Skeletal muscle satellite cell (primary cell): ENCODE data around the gene KRT3. TPM values are rescaled to one million over a fixed set of nuclear protein-coding genes. Genes with fewer than 3 reads are reported as not detected.

Experiments used
- H3K27me3 ChIP-seq: 2 replicates; pipeline ENCODE4 v1.7.0; 2013; ENCODE audit warnings: low read length; ENCODE audit not compliant: control insufficient read depth, insufficient read depth
- H3K36me3 ChIP-seq: 2 replicates; pipeline ENCODE4 v1.7.0; 2013; ENCODE audit warnings: mild to moderate bottlenecking, control low read depth, low read length; ENCODE audit not compliant: insufficient read depth
- H3K4me1 ChIP-seq: 2 replicates; pipeline ENCODE4 v1.7.0; 2013; ENCODE audit warnings: low read length; ENCODE audit not compliant: control insufficient read depth, insufficient read depth
- H3K4me2 ChIP-seq: 2 replicates; pipeline ENCODE4 v1.7.0; 2013; ENCODE audit warnings: mild to moderate bottlenecking, low read length
- H3K4me3 ChIP-seq: 2 replicates; pipeline ENCODE4 v1.7.0; 2013; ENCODE audit warnings: low read length
- H3K9ac ChIP-seq: 2 replicates; pipeline ENCODE4 v1.7.0; 2013; ENCODE audit warnings: mild to moderate bottlenecking, low read depth, low read length, moderate library complexity
- H3K9me3 ChIP-seq: replicated peaks from 2 replicates; pipeline ENCODE4 v1.7.0; 2013; ENCODE audit warnings: mild to moderate bottlenecking, control low read depth, low read length
- small RNA-seq: library from RNA; depleted of rRNA; stranded (forward); fragments of <200 nt; gene quantifications from one replicate; pipeline ENCODE3, GENCODE V24; 2012

The KRT3 gene

GRCh38 chr12:52744493-52745156, 51.3 kb downstream of the KRT3 start:
- Histone ChIP-seq H3K27me3 (peaks cover 21% of the 10 kb centered on the region), H3K36me3 (no peaks in the 10 kb centered on the region), H3K4me2 (no peak overlapping the region), H3K4me3 (no peak overlapping the region), H3K4me1 (no peaks in the 10 kb centered on the region), H3K9ac (no peak overlapping the region), H3K9me3 (no peaks in the 10 kb centered on the region)

- H3K4me1 ChIP-seq, result no peaks in the 10 kb centered on the region
- peaks cover 16% of the 10 kb centered on the region for H3K27me3 ChIP-seq
- H3K4me3 ChIP-seq, result no peak overlapping the region
- H3K9me3 ChIP-seq, result no peaks in the 10 kb centered on the region
- no peak overlapping the region for H3K4me2 ChIP-seq
- no peaks in the 10 kb centered on the region for H3K36me3 ChIP-seq
- H3K9ac ChIP-seq, result no peak overlapping the region
These were observed 53.0 kb downstream of the KRT3 start for GRCh38 chr12:52742822-52743457.

GRCh38 chr12:52742196-52742580, 53.7 kb downstream of the KRT3 start:
- Histone ChIP-seq H3K4me1 (no peaks in the 10 kb centered on the region), H3K9me3 (no peaks in the 10 kb centered on the region), H3K36me3 (no peaks in the 10 kb centered on the region), H3K27me3 (peaks cover 16% of the 10 kb centered on the region), H3K4me3 (no peak overlapping the region), H3K9ac (no peak overlapping the region), H3K4me2 (no peak overlapping the region)

GRCh38 chr12:52741375-52742195, 54.3 kb downstream of the KRT3 start:
- Histone ChIP-seq H3K4me3 (no peak overlapping the region), H3K36me3 (no peaks in the 10 kb centered on the region), H3K9me3 (no peaks in the 10 kb centered on the region), H3K4me2 (no peak overlapping the region), H3K4me1 (no peaks in the 10 kb centered on the region), H3K9ac (no peak overlapping the region), H3K27me3 (peaks cover 13% of the 10 kb centered on the region)

GRCh38 chr12:52740584-52740983, 55.3 kb downstream of the KRT3 start:
- Histone ChIP-seq H3K4me3 (no peak overlapping the region), H3K4me1 (no peaks in the 10 kb centered on the region), H3K36me3 (no peaks in the 10 kb centered on the region), H3K9ac (no peak overlapping the region), H3K4me2 (no peak overlapping the region), H3K9me3 (no peaks in the 10 kb centered on the region), H3K27me3 (peaks cover 10% of the 10 kb centered on the region)

GRCh38 chr12:52739963-52740362, 56.0 kb downstream of the KRT3 start:
- H3K4me3 ChIP-seq, result no peak overlapping the region
- no peak overlapping the region for H3K9ac ChIP-seq
- H3K27me3 ChIP-seq, result peaks cover 4% of the 10 kb centered on the region
- no peaks in the 10 kb centered on the region for H3K36me3 ChIP-seq
- no peaks in the 10 kb centered on the region for H3K9me3 ChIP-seq
- no peak overlapping the region for H3K4me2 ChIP-seq
- H3K4me1 ChIP-seq, result no peaks in the 10 kb centered on the region

Small RNA genes within 50 kb of the gene (small RNA-seq; reads per million reads assigned to genes)
- gene AC107016.2, result not detected
